GM10248 (cell line): ENCODE results near the gene XAGE1A.
"Not testable (repeated sequence)": the region's sequence is repeated elsewhere in the genome, so short reads cannot be mapped to it uniquely, and the experiment has no call there.

Experiments used
- CTCF ChIA-PET: fragments of 300-600 bp; sonication (Branson Sonifier 250); formaldehyde crosslinking; extraction: SDS; loops from one replicate; lab custom pipeline; 2021; ENCODE audit warnings: antibody characterized with exemption; lab: Yijun Ruan, JAX
- POLR2A ChIA-PET: fragments of 350-650 bp; sonication (Branson Sonifier 250); formaldehyde crosslinking; extraction: SDS; loops from one replicate; lab custom pipeline; 2020; ENCODE audit warnings: antibody characterized with exemption; lab: Yijun Ruan, JAX
- DNase-seq: peaks from one replicate; pipeline ENCODE4 v3.0.0; 2012; ENCODE audit errors: extremely low spot score
- TF ChIP-seq, protein P1 (sequence below): IDR thresholded peaks from 2 replicates; pipeline ENCODE4 v1.5.1; 2012; ENCODE audit warnings: mild to moderate bottlenecking, low read depth; ENCODE audit errors: extremely low read depth, missing control alignments, control extremely low read depth

XAGE1A gene, protein sequence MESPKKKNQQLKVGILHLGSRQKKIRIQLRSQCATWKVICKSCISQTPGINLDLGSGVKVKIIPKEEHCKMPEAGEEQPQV

DNA sequence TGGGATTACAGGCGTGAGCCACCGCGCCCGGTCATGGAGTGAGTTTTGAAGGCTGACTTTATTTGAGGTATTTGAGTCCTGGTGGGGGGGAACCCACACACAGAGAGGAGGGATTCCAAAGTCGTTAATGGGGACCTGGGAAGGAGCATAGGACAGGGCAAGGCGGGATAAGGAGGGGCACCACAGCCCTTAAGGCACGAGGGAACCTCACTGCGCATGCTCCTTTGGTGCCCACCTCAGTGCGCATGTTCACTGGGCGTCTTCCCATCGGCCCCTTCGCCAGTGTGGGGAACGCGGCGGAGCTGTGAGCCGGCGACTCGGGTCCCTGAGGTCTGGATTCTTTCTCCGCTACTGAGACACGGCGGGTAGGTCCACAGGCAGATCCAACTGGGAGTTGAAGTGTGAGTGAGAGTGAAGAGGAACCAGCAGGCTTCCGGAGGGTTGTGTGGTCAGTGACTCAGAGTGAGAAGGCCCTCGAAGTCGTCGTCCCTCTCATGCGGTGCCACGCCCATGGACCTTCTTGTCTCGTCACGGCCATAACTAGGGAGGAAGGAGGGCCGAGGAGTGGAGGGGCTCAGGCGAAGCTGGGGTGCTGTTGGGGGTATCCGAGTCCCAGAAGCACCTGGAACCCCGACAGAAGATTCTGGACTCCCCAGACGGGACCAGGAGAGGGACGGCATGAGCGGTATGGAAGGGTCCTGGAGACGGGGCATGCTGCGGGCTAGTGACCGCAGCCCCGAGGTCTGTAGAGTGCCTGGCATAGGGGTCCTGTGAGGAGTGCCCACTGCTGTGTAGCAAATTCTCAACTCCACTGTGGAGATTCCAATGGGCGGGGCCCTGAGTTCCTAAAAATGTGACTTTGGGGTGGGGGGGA lies at the start of gene XAGE1A:
XAGE1A (plus strand) TSS at position 264 of the 874 bp plus-strand sequence. CDS start 1,554 bp downstream, outside the sequence.
- CTCF ChIA-PET, POLR2A ChIA-PET, DNase-seq: not testable (repeated sequence)

DNA sequence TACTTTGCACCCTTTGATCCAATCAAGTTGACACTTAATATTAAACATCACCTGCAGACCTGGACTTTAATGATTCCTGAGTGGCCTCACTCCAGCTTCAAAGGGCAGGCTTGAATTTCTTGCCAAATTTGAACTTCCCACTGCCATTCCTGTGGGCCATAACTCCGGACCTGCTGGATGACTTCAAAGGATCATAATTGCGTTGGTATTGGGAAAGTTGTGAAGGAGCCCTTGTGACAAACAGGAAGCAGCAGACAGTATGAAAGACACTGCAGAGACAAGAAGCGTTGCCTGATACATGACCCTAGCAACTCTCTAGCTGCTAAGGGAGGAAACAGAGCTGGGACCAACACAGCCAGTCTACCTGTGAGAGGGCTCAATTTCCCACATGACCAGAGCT lies 43.6 kb upstream of the XAGE1A start:
- POLR2A ChIA-PET, DNase-seq, CTCF ChIA-PET: not testable (repeated sequence)

DNA sequence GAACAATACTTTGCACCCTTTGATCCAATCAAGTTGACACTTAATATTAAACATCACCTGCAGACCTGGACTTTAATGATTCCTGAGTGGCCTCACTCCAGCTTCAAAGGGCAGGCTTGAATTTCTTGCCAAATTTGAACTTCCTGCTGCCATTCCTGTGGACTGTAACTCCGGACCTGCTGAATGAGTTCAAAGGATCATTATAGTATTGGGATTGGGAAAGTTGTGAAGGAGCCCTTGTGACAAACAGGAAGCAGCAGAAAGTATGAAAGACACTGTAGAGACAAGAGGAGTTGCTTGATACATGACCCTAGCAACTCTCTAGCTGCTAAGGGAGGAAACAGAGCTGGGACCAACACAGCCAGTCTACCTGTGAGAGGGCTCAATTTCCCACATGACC lies 24.3 kb upstream of the XAGE1A start:
- POLR2A ChIA-PET, DNase-seq, CTCF ChIA-PET: not testable (repeated sequence)

DNA sequence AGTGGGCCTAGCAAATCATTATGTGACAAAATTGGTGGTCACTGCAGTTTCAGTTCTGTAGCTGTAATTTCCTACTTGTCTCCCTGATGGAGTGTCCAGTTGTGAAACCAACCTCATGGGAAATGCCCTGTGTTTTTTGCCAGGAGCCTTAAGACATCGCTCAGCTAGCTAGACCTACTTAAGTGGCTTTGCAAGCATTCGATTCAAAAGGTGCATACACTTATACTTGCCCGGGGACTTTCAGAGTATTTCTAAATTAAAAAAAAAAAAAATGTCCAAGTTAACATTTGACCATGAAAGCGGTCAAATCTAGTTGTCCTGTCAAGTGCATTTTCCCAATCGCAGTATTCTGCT lies 788 bp downstream of the XAGE1A start:
- CTCF ChIA-PET, DNase-seq, POLR2A ChIA-PET: not testable (repeated sequence)

DNA sequence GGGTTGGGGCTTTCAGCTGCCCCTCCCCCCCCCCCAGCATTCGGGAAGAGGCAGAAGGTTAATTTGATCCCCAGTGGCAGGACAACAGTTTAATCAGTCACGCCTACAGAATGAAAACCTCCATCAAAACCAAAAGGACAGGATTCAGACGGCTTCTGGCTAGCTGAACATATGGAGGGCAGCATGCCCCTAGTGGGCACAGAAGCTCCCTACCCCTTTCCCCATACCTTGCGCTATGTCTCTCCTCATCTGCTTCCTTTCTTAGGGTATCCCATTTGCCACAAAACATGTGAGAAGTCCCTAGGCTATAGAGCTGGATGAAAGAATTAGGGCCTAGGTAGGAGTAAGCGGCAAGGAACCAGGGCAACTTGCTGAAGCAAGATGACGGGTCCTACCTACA lies 5.8 kb downstream of the XAGE1A start:
- POLR2A ChIA-PET, CTCF ChIA-PET: not testable (repeated sequence)

DNA sequence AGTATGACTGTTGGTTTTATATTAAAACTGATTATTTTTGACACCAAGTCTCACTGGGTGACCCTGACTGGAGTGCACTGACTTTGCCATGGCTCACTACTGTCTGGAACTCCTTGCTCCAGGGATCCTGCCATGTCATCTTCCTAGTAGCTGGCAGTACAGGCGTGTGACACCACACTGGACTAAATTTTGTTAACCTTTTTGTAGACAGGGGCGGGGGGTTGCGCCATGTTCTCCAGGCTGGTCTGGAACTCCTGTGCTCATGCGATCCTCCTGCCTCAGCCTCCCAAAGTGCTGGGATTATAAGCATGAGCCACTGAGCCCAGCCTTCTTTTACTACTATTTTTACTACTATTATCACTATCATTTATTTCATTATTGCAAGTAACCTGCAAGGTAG lies 8.9 kb downstream of the XAGE1A start:
- TF ChIP-seq, protein P1, sequence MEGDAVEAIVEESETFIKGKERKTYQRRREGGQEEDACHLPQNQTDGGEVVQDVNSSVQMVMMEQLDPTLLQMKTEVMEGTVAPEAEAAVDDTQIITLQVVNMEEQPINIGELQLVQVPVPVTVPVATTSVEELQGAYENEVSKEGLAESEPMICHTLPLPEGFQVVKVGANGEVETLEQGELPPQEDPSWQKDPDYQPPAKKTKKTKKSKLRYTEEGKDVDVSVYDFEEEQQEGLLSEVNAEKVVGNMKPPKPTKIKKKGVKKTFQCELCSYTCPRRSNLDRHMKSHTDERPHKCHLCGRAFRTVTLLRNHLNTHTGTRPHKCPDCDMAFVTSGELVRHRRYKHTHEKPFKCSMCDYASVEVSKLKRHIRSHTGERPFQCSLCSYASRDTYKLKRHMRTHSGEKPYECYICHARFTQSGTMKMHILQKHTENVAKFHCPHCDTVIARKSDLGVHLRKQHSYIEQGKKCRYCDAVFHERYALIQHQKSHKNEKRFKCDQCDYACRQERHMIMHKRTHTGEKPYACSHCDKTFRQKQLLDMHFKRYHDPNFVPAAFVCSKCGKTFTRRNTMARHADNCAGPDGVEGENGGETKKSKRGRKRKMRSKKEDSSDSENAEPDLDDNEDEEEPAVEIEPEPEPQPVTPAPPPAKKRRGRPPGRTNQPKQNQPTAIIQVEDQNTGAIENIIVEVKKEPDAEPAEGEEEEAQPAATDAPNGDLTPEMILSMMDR, result no peak
- ChIA-PET CTCF (no interaction called here), POLR2A (no interaction called here)
- no peak for DNase-seq

More for the DNA sequence above, 5.8 kb downstream of the XAGE1A start:
- not testable (repeated sequence) for DNase-seq

DNA sequence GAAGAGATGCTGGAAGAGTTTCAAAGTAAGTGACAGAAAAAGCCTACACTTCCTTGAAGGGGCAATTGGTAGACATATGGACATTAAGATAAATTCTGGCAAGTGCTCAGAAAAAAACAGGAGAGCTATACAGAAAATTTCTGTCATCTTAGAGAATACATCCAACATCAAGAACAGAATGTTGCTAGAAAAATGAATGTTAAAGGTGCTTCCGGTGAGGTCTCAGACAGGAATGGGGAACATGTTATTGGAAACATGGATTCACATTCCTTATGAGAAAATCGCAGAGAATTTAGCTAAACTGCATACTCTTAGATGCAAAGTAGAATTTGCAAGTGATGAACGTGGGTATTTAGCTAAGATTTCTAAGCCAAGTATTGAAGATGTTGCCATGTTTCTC lies 11.7 kb downstream of the XAGE1A start:
- CTCF ChIA-PET, result no interaction called here
- no peak for DNase-seq
- TF ChIP-seq, protein P1, result no peak
- POLR2A ChIA-PET, result no interaction called here

DNA sequence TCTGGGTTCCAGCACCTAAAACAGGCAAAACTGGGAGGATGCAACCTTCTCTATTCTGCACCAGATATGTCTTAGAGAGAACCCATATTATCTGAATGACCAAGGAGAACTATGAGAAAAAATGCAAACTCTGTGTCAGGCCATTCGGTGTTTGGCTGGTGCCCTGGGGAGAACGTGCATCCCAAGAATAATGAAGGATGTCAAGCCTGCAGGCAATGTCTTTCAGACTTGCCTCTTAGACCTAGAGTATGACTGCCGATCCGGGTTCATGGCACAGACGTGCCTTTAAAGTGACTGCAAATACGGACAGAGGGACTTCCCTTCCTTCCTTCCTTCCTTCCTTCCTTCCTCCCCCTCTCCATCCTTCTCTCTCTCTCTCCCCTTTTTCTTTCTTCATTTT lies 14.3 kb downstream of the XAGE1A start:
- POLR2A ChIA-PET, result no interaction called here
- CTCF ChIA-PET, result no interaction called here
- TF ChIP-seq, protein P1, result no peak
- no peak for DNase-seq

DNA sequence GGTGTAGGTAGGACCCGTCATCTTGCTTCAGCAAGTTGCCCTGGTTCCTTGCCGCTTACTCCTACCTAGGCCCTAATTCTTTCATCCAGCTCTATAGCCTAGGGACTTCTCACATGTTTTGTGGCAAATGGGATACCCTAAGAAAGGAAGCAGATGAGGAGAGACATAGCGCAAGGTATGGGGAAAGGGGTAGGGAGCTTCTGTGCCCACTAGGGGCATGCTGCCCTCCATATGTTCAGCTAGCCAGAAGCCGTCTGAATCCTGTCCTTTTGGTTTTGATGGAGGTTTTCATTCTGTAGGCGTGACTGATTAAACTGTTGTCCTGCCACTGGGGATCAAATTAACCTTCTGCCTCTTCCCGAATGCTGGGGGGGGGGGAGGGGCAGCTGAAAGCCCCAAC lies 15.5 kb downstream of the XAGE1A start:
- DNase-seq, POLR2A ChIA-PET, CTCF ChIA-PET: not testable (repeated sequence)

DNA sequence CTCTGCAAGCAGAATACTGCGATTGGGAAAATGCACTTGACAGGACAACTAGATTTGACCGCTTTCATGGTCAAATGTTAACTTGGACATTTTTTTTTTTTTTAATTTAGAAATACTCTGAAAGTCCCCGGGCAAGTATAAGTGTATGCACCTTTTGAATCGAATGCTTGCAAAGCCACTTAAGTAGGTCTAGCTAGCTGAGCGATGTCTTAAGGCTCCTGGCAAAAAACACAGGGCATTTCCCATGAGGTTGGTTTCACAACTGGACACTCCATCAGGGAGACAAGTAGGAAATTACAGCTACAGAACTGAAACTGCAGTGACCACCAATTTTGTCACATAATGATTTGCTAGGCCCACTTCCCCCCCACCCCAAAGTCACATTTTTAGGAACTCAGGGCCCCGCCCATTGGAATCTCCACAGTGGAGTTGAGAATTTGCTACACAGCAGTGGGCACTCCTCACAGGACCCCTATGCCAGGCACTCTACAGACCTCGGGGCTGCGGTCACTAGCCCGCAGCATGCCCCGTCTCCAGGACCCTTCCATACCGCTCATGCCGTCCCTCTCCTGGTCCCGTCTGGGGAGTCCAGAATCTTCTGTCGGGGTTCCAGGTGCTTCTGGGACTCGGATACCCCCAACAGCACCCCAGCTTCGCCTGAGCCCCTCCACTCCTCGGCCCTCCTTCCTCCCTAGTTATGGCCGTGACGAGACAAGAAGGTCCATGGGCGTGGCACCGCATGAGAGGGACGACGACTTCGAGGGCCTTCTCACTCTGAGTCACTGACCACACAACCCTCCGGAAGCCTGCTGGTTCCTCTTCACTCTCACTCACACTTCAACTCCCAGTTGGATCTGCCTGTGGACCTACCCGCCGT lies 20.7 kb downstream of the XAGE1A start:
- DNase-seq, CTCF ChIA-PET: not testable (repeated sequence)

DNA sequence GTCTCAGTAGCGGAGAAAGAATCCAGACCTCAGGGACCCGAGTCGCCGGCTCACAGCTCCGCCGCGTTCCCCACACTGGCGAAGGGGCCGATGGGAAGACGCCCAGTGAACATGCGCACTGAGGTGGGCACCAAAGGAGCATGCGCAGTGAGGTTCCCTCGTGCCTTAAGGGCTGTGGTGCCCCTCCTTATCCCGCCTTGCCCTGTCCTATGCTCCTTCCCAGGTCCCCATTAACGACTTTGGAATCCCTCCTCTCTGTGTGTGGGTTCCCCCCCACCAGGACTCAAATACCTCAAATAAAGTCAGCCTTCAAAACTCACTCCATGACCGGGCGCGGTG lies 21.3 kb downstream of the XAGE1A start, which contains the start of gene XAGE1B:
XAGE1B (minus strand) TSS at position 77 of the 339 bp plus-strand sequence. CDS start 1,536 bp downstream, outside the sequence.
- CTCF ChIA-PET, POLR2A ChIA-PET, DNase-seq: not testable (repeated sequence)

More for the DNA sequence above, 20.7 kb downstream of the XAGE1A start:
- POLR2A ChIA-PET, result not testable (repeated sequence)

DNA sequence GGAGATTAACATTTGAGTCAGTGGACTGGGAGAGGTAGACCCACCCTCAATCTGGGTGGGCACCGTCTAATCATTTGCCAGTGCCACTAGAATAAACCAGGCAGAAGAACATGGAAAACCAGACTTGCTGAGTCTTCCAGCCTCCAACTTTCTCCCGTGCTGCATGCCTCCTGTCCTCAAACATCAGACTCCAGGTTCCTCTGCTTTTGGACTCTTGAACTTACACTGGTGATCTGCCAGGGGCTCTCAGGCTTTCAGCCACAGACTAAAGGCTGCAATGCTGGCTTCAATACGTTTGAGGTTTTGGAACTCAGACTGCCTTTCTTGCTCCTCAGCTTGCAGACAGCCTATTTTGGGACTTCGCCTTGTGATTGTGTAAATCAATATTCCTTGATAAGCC lies 45.4 kb downstream of the XAGE1A start:
- CTCF ChIA-PET, POLR2A ChIA-PET, DNase-seq: not testable (repeated sequence)
